Uterus (tissue), 2 donors: ENCODE data around the gene EGLN3.

Source experiments
- POLR2A ChIP-seq, 2 donors: fragments of 450-650 bp; IDR thresholded peaks; one replicate each; pipeline ENCODE4 v1.6.1; 2016; ENCODE audit warnings: antibody characterized with exemption in 2 of 2, mild to moderate bottlenecking in 1 of 2, moderate library complexity in 1 of 2
- TF ChIP-seq, protein P1 (sequence below), 4 experiments: fragments of 200-600 bp in 2 of 4; fragments of 450-650 bp in 2 of 4; sonication (generic) in 2 of 4; IDR thresholded peaks; one replicate each; pipeline ENCODE4 v1.5.1; 2016 to 2019; ENCODE audit warnings: antibody characterized with exemption in 4 of 4, mild to moderate bottlenecking in 2 of 4, moderate library complexity in 1 of 4

DNA sequence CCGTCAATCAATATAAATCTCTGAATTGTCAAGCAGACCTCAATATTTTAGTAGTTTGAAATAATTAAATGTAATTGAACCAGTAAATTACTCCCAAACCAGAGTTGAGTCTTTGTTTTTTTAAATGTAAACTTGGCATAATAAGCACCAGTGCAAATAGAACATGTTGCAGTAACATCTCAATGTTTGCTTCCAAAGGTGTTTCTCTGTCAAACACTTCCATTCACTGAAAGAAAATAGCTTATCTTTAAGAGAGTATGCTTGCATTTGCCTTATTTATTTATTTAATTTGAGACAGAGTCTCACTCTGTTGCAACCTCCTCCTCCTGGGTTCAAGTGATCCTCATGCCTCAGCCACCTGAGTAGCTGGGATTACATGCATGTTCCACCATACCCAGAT, 39.9 kb upstream of the EGLN3 start:
- TF ChIP-seq, protein P1, sequence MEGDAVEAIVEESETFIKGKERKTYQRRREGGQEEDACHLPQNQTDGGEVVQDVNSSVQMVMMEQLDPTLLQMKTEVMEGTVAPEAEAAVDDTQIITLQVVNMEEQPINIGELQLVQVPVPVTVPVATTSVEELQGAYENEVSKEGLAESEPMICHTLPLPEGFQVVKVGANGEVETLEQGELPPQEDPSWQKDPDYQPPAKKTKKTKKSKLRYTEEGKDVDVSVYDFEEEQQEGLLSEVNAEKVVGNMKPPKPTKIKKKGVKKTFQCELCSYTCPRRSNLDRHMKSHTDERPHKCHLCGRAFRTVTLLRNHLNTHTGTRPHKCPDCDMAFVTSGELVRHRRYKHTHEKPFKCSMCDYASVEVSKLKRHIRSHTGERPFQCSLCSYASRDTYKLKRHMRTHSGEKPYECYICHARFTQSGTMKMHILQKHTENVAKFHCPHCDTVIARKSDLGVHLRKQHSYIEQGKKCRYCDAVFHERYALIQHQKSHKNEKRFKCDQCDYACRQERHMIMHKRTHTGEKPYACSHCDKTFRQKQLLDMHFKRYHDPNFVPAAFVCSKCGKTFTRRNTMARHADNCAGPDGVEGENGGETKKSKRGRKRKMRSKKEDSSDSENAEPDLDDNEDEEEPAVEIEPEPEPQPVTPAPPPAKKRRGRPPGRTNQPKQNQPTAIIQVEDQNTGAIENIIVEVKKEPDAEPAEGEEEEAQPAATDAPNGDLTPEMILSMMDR (IDR thresholded peaks at IDR 0.05) = no peak
- no peak for TF ChIP-seq POLR2A (IDR thresholded peaks at IDR 0.05)
